ENCODE results near the gene PRDM10.
"Not testable (repeated sequence)": the region's sequence is repeated elsewhere in the genome, so short reads cannot be mapped to it uniquely, and the experiment has no call there.

PRDM10 gene

DNA sequence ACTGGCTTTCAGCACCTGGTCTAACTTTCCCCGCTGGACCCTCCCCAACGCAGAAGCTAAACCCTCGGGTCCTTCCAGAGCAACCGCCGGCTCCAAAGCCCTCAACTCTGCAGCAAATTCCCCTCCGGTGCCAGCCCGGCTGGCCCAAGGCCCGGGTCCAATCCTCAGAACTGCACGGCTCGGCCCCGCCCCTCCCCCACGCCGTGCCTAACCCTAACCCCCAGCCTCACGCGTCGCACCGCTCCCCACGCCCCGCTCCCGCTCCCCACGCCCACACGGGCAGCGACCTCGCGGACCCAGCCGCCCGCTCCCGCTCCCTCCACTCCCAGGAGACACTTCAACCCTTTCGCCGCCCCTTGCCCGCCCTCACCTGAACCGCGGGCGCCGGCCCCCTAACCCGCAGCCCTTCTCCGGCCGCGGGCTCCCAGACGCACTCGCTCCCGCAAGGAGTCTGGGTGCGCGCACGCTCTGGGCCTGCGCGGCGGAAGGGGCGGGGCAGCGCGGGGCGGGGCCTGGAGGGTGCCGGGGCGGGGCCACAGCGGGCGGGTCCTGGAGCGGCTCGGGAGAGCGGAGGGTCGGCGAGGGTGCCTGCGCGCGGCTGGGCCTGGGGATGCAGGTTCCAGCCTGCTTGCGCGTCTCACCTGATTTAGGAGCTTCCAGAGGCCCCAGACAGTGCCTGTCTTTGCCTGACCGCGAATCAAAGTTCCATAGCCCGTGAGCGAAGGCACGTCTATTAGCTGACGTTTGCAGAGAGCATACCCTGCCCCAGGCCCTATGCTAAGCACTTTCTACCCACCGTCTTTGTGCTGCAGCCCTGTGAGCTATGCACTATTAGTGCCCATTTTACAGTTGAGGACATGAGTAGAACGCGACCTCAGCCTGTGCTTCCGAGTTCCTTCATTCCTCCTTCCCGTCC lies 107.3 kb downstream of the PRDM10 start, which contains the start of gene NFRKB:
Gene NFRKB, minus strand, starts transcription at position 453 of the 916 bp plus-strand sequence. CDS start 2,729 bp downstream, outside the sequence.
- DNase-seq (ENCODE audit: low read depth), result peak; percentile 83

DNA sequence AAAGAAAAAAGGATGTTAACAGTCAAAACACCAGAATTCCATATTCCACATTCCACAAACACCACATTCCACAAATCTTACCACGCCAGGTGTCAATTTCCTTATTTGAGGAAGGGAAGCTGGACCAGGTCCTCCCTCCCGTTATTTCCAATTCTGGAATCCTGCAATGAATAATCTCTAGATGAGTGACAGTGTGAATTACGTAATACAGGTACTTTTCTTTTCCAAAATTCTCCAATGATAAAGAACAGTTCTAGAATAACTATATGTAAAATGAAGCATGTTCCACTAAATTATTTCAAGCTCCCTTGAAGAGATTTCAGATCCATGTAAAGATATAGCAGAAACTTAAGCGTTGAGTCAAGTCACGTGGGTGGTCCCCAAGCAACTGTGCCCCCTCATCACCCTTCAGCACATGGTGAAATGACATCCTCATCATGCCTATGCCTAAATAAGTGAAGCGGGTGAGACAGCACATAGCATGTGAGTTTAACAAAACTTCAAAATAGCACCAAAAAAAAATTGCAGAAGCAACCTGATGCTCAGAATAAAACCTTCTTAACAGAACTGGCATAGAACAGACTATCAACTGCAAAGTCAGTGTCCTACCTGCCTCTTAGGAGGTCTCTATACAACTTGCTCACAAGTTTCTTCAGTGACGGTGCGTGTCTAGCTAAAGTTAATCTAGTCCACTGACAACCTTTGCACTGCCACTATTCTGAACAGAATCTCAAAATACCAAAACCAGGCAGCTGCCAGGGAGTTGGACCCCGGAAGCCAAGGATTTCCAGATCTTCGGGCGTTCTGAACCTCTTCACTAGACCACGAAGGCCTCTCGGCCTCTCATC lies 108.1 kb downstream of the PRDM10 start:
- no peak for DNase-seq (ENCODE audit: low read depth)

- DNase-seq (ENCODE audit: low read depth), result no peak
Measured at GRCh38 chr11:129888451-129888850, 114.2 kb downstream of the PRDM10 start.

GRCh38 chr11:129885381-129885780 lies 117.3 kb downstream of the PRDM10 start:
- no peak for DNase-seq (ENCODE audit: low read depth)

DNA sequence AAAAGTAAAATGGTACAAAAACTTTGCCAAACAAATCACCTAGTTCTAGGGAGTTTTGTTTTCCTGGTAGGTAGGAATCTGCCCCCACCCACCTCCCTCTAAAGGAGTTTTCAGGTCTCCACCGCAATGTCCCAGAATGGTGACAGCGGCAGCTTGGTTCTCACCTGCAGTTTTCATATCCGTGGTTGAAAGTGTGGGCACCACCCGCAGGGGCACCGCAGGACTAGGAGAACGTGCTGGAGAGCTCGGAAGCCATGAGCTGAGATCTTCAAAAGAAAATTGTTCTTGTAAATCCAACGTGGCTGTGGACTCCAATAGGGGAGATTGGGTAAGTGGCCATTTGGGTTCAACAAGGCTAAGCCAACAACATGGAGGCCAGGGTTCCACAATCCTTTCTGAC lies 118.1 kb downstream of the PRDM10 start:
- no peak for DNase-seq (ENCODE audit: low read depth)

GRCh38 chr11:129881570-129882170 lies 121.0 kb downstream of the PRDM10 start:
- DNase-seq (ENCODE audit: low read depth), result no peak

DNA sequence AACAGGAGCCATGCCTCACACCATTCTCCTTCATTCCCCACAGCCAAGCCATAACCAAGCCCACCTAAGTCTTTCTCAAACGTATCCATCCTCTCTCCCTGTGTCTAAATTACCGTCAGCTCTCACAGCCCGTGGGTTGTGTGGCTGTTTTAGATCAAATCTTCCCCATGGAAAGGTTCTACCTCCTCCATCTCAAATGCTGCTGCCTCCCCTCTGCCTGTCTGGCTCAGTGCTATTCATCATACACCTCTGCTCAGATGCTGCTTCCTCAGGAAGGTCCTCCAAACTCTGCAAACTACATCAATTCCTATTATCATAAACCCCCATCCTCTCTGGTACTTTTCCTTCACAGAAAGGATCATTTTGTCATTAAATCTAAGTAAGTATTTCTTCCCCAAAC lies 122.3 kb downstream of the PRDM10 start:
- DNase-seq (ENCODE audit: low read depth), result no peak

DNA sequence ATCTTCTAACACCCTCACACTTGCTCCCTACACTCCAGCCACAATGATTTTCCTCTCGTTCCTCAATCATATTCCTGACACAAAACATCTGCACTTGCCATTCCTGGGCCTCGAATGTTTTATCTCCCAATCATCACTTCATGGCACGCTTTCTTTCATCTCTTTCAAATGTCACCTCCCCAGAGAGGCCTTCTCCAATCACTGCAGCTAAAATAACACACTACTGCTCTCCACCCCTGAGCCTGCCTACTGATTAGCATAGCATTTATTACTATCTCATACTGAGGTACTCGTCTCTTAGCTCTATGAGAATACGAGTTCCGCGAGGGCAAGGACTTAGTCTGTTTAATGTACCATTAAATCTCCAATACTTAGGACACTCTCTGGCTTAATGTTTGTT lies 130.7 kb downstream of the PRDM10 start:
- DNase-seq (ENCODE audit: low read depth), result no peak

DNA sequence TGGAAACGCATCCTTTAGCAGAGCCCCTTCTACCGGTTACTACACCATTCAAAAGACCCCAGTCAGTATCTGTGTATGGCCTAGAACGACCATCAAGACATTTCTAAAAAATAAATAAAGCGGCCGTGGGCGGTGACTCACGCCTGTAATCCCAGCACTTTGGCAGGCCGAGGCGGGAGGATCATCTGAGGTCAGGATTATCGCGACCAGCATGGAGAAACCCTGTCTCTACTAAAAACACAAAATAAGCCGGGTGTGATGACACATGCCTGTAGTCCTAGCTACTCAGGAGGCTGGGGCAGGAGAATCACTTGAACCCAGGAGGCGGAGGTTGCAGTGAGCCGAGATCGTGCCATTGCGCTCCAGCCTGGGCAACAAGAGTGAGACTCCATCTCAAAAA lies 134.0 kb downstream of the PRDM10 start:
- not testable (repeated sequence) for DNase-seq (ENCODE audit: low read depth)

GRCh38 chr11:129866311-129866710 lies 136.3 kb downstream of the PRDM10 start:
- DNase-seq (ENCODE audit: low read depth), result no peak

DNA sequence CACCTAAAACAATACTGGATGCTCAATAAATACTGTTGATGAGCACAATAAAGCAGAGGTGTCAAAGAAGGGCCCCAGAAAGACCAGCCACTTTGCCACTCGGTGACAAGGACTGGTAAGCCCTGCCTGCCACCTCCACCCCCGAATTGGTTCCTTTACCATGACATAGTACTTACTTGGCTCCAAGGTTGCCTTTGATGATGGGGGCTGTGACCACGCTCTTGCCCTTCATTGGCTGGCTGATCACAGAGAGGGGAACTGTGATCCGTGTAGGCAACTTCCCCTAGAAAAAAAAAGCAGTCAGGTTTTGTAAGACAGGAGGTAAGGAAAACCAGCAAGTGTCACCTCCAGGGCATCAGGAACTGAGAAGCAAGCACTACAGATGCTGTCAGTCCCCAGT lies 136.9 kb downstream of the PRDM10 start:
- DNase-seq (ENCODE audit: low read depth), result no peak

DNA sequence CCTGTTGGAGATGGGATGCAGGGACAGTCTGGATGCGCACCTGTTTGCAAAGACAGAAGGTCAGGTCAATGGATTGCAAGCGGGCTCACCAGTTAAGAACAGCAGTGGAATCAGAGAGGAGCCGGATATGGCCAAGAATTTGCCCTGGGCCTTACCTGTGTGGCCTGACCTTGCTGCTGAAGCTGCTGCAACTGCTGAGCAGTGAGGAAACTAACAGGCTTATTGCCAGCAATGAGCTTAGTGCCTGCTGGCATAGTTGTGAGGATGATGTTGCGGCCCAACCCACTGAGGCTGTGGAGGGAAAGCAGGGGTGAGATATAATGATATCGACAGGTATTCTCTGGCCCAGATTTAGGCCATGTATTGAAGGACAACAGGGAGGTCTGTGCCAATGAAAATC lies 137.8 kb downstream of the PRDM10 start:
- DNase-seq (ENCODE audit: low read depth), result no peak

DNA sequence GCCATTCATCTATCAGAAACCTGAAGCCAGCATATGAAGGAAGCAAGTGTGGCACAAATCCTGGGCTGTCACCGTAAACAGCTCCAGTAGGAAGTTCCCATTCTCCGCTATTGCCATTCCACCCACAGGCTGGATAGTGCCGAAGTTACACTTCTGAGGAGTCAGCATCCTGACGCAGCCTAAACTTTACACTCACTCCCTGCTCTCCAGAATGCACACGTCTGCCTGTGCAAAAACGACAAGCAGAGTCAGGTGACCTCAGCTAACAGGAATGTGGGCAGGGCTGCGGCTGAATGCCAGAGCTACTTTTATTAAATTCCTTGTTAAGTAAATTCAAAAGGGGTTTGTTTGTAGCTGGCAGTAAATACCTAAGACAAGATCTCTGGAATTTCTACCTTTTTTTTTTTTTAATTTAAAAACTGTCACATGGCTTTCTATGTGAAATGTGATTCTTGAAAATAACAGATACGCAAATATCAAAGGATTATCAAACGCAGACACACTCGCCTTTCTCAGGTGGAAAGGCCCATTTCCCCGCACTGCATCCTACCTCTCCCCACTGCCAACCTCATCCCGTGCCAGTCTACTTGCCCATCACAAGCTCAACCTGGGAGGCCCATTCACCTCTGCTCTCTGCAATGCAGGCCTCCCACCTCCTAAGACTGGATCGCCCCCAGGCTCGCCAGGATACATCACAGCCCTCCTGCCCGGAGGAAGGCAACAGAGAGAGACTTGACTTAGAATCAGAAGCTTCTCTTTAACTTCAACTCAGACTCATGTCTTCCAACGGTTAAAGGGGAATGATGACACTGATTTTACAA lies 140.7 kb downstream of the PRDM10 start:
- no peak for DNase-seq (ENCODE audit: low read depth)

GRCh38 chr11:129856036-129856435 lies 146.6 kb downstream of the PRDM10 start:
- DNase-seq (ENCODE audit: low read depth), result no peak

DNA sequence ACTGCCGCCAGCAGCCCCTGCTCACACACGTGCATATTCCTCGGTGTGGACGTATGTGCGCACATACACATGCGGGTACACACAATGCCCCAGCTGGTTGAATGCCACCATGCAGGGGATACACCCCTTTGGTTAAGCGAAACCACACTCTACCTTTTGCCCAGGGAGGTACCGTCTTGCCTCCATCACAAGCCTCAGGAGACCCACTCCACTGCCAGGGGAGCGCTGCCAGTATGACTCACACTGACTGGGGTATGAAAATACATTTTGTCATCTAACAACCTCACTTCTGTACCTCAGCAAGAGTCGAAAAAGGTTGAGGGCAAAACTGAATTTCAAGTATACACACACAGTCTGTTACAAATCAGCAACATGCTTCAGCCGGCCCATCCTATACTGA lies 147.5 kb downstream of the PRDM10 start:
- DNase-seq (ENCODE audit: low read depth), result no peak

- DNase-seq (ENCODE audit: low read depth), result no peak
Measured at GRCh38 chr11:129854232-129854805, 148.3 kb downstream of the PRDM10 start.

- no peak for DNase-seq (ENCODE audit: low read depth)
Measured at GRCh38 chr11:129853518-129854231, 149.0 kb downstream of the PRDM10 start.

GRCh38 chr11:129852125-129852740 lies 150.4 kb downstream of the PRDM10 start:
- no peak for DNase-seq (ENCODE audit: low read depth)
